ENCODE results near the gene POP5. TPM values are rescaled to one million over a fixed set of nuclear protein-coding genes. Genes with fewer than 3 reads are reported as not detected.

The POP5 gene
- total RNA-seq, 1 experiment from 2014 or later = 64.0 TPM

GRCh38 chr12:120597861-120598260, 16.7 kb upstream of the POP5 start:
- H3K56ac ChIP-seq (ENCODE audit: insufficient read length, low read depth, low read length) = no peak overlapping the region
- no peak overlapping the region for H2AFZ ChIP-seq (ENCODE audit: low read length)
- H3K14ac ChIP-seq (ENCODE audit: insufficient read depth, low read length) = no peak overlapping the region
- no peak overlapping the region for H2BK12ac ChIP-seq (ENCODE audit: insufficient read length, low read depth, low read length)
- H4K8ac ChIP-seq (replicated peaks; ENCODE audit: insufficient read length, low read depth, low read length) = no peak overlapping the region
- H3K4ac ChIP-seq (ENCODE audit: low read depth, low read length) = no peak overlapping the region
- no peak overlapping the region for H4K5ac ChIP-seq (ENCODE audit: insufficient read length, low read depth, low read length)
- H3K27me3 Mint-ChIP-seq (ENCODE audit: low read depth) = no peaks in the 10 kb centered on the region; the same call in none of the 2 replicates
- no peaks in the 10 kb centered on the region for H4K20me1 ChIP-seq (ENCODE audit: control insufficient read depth, insufficient read depth, insufficient read length)
- H3K9ac ChIP-seq (ENCODE audit: extremely low read depth, insufficient read length, low read length) = no peak overlapping the region
- no peak overlapping the region for H2AK5ac ChIP-seq (ENCODE audit: insufficient read length, low read length)
- H2BK15ac ChIP-seq (ENCODE audit: low read depth, low read length) = no peak overlapping the region
- no peak overlapping the region for H3K4me3 Mint-ChIP-seq
- H3K4me1 Mint-ChIP-seq = peaks cover 14 to 26% of the 10 kb centered on the region in 2 experiments
- H3K4me2 ChIP-seq (ENCODE audit: insufficient read depth, insufficient read length, low read length) = no peak overlapping the region
- H3K9me3 ChIP-seq (ENCODE audit: control insufficient read depth, low read depth, low read length) = no peaks in the 10 kb centered on the region
- H3K23me2 ChIP-seq (ENCODE audit: insufficient read length, low read depth, low read length, poor library complexity, severe bottlenecking) = no peaks in the 10 kb centered on the region
- no peak overlapping the region for H3K27ac ChIP-seq (ENCODE audit: insufficient read length, low read depth, low read length)
- H3K4me1 ChIP-seq (ENCODE audit: insufficient read depth, low read length) = no peaks in the 10 kb centered on the region; the same call in 1 of the 2 replicates
- H2BK20ac ChIP-seq (ENCODE audit: low read depth, low read length, poor library complexity, severe bottlenecking) = no peak overlapping the region
- no peak overlapping the region for H2BK120ac ChIP-seq (ENCODE audit: low read depth, low read length, poor library complexity, severe bottlenecking)
- H3K18ac ChIP-seq (ENCODE audit: insufficient read length, low read depth, low read length) = no peak overlapping the region
- H3K27me3 ChIP-seq (ENCODE audit: insufficient read depth, low read length) = no peaks in the 10 kb centered on the region
- H3K9me3 Mint-ChIP-seq = no peaks in the 10 kb centered on the region; a peak in 1 of 5 replicates
- no peak overlapping the region for H3K23ac ChIP-seq (ENCODE audit: insufficient read length, low read depth, low read length)
- no peak overlapping the region for H4K91ac ChIP-seq (ENCODE audit: insufficient read length, low read depth, low read length)
- H2BK5ac ChIP-seq (ENCODE audit: insufficient read length, low read length) = no peak overlapping the region
- H3K27ac Mint-ChIP-seq = no peak overlapping the region; a peak in 1 of 7 replicates
- H3K79me1 ChIP-seq (ENCODE audit: insufficient read depth, low read depth, low read length, poor library complexity, severe bottlenecking) = no peaks in the 10 kb centered on the region
- no peaks in the 10 kb centered on the region for H3K36me3 Mint-ChIP-seq (ENCODE audit: insufficient read depth in 1 of 3, low read depth in 3 of 3)
- no peak for TF ChIP-seq CTCF (conservative IDR thresholded peaks at IDR 0.05)
- no CpG with 5 or more reads among the region's 3 CpGs for WGBS (ENCODE audit: extremely low coverage, insufficient read length, low lambda C conversion rate)
- H3K79me2 ChIP-seq (ENCODE audit: insufficient read depth, low read length) = no peaks in the 10 kb centered on the region
- no peak overlapping the region for H3T11ph ChIP-seq (ENCODE audit: low read length)
- no peak for DNase-seq

All from H9 (cell line).